Neutrophil (primary cell): ENCODE data around the gene NOL3.

Experiments
- H3K27ac ChIP-seq: fragments of 200-600 bp; sonication (generic); 2 replicates; pipeline ENCODE4 v1.5.1; 2016; ENCODE audit warnings: mild to moderate bottlenecking, moderate library complexity
- H3K27me3 ChIP-seq: fragments of 200-600 bp; sonication (generic); 2 replicates; pipeline ENCODE4 v1.6.0; 2016; ENCODE audit warnings: mild to moderate bottlenecking
- H3K36me3 ChIP-seq: fragments of 200-600 bp; sonication (generic); 2 replicates; pipeline ENCODE4 v1.5.1; 2017
- H3K4me1 ChIP-seq, 2 experiments: fragments of 200-600 bp in 1 of 2; sonication (generic) in 1 of 2; 1 replicate in 1 of 2; 2 replicates in 1 of 2; pipeline versions ENCODE4 v1.5.1 to v1.6.1; 2013 to 2016; ENCODE audit warnings: low read depth in 1 of 2, low read length in 1 of 2, mild to moderate bottlenecking in 1 of 2, moderate library complexity in 1 of 2; ENCODE audit not compliant: control insufficient read depth in 1 of 2, insufficient read depth in 1 of 2
- H3K4me3 ChIP-seq, 2 experiments: fragments of 200-600 bp in 1 of 2; sonication (generic) in 1 of 2; 1 replicate in 1 of 2; 2 replicates in 1 of 2; pipeline ENCODE4 v1.5.1; 2013 to 2016; ENCODE audit warnings: low read depth in 1 of 2, low read length in 1 of 2, mild to moderate bottlenecking in 1 of 2, moderate library complexity in 1 of 2
- H3K9me3 ChIP-seq: fragments of 200-600 bp; sonication (generic); 2 replicates; pipeline ENCODE4 v1.5.1; 2016
- CTCF ChIP-seq: fragments of 200-600 bp; sonication (generic); IDR thresholded peaks from 2 replicates; pipeline ENCODE4 v1.5.1; 2016; ENCODE audit warnings: antibody characterized with exemption

NOL3 gene

GRCh38 chr16:67156143-67156844 lies 14.0 kb upstream of the NOL3 start:
- H3K4me1 ChIP-seq, result peaks cover 43 to 54% of the 10 kb centered on the region in 2 experiments

DNA sequence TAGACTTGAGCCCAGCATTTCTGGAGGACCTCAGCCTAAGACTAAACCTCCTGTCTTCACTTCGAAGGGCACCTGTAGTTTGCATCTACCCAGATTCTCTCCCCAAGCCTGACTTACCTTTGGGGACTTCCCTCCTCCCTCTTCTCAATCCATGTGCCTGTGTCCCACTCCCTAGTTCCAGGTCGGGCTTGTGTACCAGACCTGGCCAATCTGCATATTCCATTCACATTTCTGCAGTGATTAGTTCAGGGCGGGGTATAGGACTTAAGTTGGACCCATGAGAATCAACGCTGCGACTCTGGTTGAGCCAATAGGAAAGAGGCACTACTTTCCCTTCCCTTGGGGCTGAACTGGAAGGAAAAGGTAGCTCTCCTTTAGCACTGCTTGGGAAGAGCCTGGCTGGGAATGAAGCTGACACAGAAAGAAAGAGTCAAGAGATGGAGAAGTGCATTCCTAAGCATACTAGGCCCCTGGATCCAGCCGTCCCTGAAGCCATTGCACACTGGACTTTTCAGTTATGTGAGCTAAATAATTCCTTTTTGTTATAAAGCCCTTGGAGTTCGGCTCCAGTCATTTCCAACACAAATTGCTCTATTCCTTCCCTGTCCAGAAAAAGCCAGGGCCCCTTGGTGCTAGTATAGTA lies 13.1 kb upstream of the NOL3 start:
- Histone ChIP-seq H3K27me3 (peaks cover 56% of the 10 kb centered on the region), H3K27ac (no peak overlapping the region), H3K9me3 (no peaks in the 10 kb centered on the region), H3K36me3 (peaks cover 8% of the 10 kb centered on the region), H3K4me3 (no peak overlapping the region), H3K4me1 (peaks cover 45 to 57% of the 10 kb centered on the region in 2 experiments)
- no peak for TF ChIP-seq CTCF

More at GRCh38 chr16:67156143-67156844, 14.0 kb upstream of the NOL3 start:
- Histone ChIP-seq H3K9me3 (no peaks in the 10 kb centered on the region), H3K36me3 (peaks cover 8% of the 10 kb centered on the region), H3K27ac (no peak overlapping the region), H3K27me3 (peaks cover 56% of the 10 kb centered on the region), H3K4me3 (no peak overlapping the region)
- no peak for TF ChIP-seq CTCF

GRCh38 chr16:67157892-67158635 lies 12.3 kb upstream of the NOL3 start:
- H3K9me3 ChIP-seq, result no peaks in the 10 kb centered on the region
- peaks cover 8% of the 10 kb centered on the region for H3K36me3 ChIP-seq
- H3K27me3 ChIP-seq, result peaks cover 56% of the 10 kb centered on the region
- H3K4me1 ChIP-seq, result peaks cover 50 to 65% of the 10 kb centered on the region in 2 experiments
- TF ChIP-seq CTCF, result no peak
- peak overlapping the region; percentile 70 to 93 for H3K4me3 ChIP-seq
- H3K27ac ChIP-seq, result peak overlapping the region; percentile 81

- H3K4me1 ChIP-seq, result peaks cover 56 to 74% of the 10 kb centered on the region in 2 experiments
Measured at GRCh38 chr16:67158637-67159600, 11.4 kb upstream of the NOL3 start.

More at GRCh38 chr16:67158637-67159600, 11.4 kb upstream of the NOL3 start:
- Histone ChIP-seq H3K27me3 (peaks cover 58% of the 10 kb centered on the region), H3K27ac (peak overlapping the region; percentile 81), H3K36me3 (peaks cover 7% of the 10 kb centered on the region), H3K9me3 (no peaks in the 10 kb centered on the region), H3K4me3 (peak overlapping the region; percentile 70 to 93)
- TF ChIP-seq CTCF, result no peak
